GM13976 (cell line): Measurements from ENCODE around the gene GABBR2.

Experiments
- DNase-seq: peaks from one replicate; pipeline ENCODE4 v3.0.0; 2012; ENCODE audit warnings: low spot score
- in situ Hi-C: fragments of 300-500 bp; cut with MboI; formaldehyde crosslinking; loops from one replicate; pipeline ENCODE4 v1.12.0; 2022; ENCODE audit warnings: low sequenced_read_pairs, mixed read lengths, inconsistent platforms; ENCODE audit not compliant: unreplicated experiment
- TF ChIP-seq, protein P1 (sequence below): IDR thresholded peaks from 2 replicates; pipeline ENCODE4 v1.5.1; 2012; ENCODE audit warnings: borderline replicate concordance, mild to moderate bottlenecking; ENCODE audit not compliant: insufficient read depth; ENCODE audit errors: extremely low read depth, missing control alignments, control extremely low read depth

Gene GABBR2

DNA sequence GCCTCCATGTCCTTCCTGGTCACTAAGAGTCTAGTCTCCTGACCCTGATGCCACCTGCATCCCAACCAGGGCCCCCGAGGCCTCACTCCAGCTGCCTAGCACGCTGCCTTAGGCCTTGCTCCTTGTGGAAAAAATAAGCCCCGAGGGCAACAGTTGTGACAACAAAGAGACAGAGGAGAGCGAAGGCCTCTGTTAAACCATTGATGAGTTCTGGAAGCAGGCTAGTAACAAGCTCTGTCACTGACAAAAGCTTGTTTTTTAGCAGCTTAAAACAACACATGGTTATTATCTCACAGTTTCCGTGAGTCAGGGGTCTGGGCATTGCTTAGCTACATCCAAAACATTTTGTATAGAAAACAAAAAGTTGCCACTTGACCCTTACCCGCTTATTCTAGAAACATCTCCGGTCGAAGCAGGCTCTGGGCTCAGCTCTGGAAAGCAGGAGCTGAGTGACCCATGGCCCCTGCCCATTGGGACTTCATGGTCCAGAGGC is 405.1 kb downstream of the GABBR2 start:
- in situ Hi-C loops: no loop called here
- TF ChIP-seq, protein P1, sequence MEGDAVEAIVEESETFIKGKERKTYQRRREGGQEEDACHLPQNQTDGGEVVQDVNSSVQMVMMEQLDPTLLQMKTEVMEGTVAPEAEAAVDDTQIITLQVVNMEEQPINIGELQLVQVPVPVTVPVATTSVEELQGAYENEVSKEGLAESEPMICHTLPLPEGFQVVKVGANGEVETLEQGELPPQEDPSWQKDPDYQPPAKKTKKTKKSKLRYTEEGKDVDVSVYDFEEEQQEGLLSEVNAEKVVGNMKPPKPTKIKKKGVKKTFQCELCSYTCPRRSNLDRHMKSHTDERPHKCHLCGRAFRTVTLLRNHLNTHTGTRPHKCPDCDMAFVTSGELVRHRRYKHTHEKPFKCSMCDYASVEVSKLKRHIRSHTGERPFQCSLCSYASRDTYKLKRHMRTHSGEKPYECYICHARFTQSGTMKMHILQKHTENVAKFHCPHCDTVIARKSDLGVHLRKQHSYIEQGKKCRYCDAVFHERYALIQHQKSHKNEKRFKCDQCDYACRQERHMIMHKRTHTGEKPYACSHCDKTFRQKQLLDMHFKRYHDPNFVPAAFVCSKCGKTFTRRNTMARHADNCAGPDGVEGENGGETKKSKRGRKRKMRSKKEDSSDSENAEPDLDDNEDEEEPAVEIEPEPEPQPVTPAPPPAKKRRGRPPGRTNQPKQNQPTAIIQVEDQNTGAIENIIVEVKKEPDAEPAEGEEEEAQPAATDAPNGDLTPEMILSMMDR: no peak
- no peak for DNase-seq

GRCh38 chr9:98302938-98303632 is 405.6 kb downstream of the GABBR2 start:
- in situ Hi-C loops: no loop called here
- TF ChIP-seq, protein P1: no peak
- no peak for DNase-seq

- in situ Hi-C loops: no loop called here
- no peak for DNase-seq
- TF ChIP-seq, protein P1: no peak
These were observed 406.6 kb downstream of the GABBR2 start for GRCh38 chr9:98302150-98302549.

DNA sequence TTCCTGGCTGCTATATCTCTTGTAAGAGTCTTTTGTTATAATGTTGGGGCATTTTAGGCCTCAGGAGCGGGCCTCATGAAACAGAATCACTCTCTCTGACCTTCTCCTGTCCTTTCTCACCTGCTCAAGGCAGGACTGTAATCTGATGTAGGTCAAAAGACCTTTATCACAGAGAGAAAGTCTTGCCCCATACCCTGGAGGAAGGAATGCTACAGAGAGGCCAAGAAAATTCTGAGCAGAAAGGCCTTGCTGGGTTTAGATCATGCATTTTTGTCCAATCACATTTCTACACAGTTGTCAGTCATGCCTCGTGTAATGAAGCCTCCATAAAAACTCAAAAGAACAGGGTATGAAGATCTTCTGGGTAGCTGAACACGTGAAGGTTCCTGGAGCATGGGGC is 408.1 kb downstream of the GABBR2 start:
- DNase-seq: no peak
- in situ Hi-C loops: no loop called here
- TF ChIP-seq, protein P1: no peak

DNA sequence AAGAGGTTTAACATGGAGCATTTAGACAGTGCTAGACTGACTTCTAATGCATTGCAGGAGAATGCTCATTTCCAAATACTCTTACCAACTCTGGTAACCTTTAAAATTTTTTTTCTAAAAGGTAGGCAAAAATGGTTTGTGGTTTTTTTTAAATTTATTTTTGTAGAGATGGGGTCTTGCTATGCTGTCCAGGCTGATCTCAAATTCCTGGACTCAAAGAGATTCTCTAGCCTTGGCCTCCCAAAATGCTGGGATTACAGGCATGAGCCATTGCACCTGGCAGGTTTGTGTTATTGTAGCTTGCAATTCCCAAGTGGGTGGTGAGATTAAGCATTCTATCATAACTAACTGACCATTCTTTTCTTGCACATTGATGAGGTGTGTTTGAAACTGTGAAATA is 410.3 kb downstream of the GABBR2 start:
- in situ Hi-C loops: no loop called here
- TF ChIP-seq, protein P1: no peak
- no peak for DNase-seq

DNA sequence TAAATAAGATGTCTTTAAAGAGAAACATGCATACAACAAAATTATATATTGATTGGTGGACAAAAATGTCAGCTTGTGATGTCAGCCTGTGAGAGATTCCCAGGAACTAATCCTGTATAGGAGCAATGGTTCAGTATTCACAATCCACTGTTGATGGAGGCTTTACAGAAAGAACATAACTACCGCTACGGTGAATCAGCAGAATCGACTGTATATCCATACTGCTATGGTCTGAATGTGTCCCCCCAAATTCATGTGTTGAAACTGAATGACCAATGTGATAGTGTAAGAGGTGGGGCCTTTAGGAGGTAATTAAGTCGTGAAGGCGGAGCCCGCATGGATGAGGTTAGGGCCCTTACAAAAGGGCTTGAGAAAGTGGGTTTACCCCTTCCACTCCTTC is 412.9 kb downstream of the GABBR2 start:
- TF ChIP-seq, protein P1: no peak
- DNase-seq: no peak
- in situ Hi-C loops: no loop called here

DNA sequence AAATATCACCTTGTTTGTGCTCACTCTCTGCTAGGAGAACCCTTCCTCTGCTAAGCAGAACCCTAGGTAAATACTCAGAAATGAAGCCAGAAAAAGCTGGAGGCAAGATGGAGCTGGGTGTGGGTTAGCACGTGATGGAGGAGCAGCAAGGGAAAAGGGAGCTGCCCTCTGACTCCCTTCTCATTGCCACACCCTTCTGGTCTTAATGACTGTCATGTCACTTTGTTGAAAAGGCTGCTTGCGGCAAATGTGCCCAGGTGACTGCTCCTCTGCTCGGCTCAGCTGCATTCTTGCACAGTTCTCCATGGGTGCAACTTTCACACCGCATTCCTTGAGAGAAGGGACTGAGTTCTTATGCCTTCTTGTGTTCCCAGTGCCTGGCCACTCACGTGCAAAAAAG is 416.9 kb downstream of the GABBR2 start:
- in situ Hi-C loops: no loop called here
- no peak for DNase-seq
- TF ChIP-seq, protein P1: no peak
